Suppressor macrophage treated with lipopolysaccharide for 1 hour (primary cell): Measurements from ENCODE around the gene SLC22A1.
A peak's percentile ranks its signal among the peaks of the same experiment; 100 is the strongest.
"Not testable (repeated sequence)": the region's sequence is repeated elsewhere in the genome, so short reads cannot be mapped to it uniquely, and the experiment has no call there.

Experiments
- DNase-seq, 3 donors: peaks; one replicate each; pipeline ENCODE4 v3.0.0-alpha.2; 2020 to 2022

SLC22A1 gene

DNA sequence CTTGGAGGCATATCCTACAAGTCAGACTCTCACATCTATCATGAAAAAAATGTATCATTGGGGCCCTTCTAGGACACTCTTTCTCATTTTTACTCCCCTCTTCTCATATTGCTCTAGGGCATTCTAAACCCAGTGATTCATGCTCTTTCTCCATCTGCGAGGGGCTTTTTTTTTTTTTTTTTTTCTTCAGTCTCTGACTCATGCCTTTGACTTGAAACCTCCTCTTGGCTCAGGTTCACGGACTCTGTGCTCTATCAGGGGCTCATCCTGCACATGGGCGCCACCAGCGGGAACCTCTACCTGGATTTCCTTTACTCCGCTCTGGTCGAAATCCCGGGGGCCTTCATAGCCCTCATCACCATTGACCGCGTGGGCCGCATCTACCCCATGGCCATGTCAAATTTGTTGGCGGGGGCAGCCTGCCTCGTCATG lies 17.8 kb downstream of the SLC22A1 start:
- no peak for DNase-seq

DNA sequence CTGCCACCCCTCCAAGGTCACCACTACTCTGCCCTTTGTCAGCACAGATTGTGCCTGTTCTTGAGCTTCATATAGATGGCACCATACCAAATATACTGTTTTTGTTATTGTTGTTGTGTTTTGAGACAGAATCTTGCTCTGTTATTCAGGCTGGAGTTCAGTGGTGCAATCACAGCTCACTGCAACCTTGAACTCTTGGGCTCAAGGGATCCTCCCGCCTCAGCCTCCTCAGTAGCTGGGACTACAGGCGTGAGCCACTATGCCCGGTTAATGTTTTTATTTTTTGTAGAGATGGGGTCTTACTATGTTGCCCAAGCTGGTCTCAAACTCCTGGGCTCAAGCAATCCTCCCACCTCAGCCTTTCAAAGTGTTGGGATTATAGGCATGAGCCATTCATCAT lies 18.9 kb downstream of the SLC22A1 start:
- not testable (repeated sequence) for DNase-seq

GRCh38 chr6:160141001-160141726 lies 19.5 kb downstream of the SLC22A1 start:
- DNase-seq = no peak

DNA sequence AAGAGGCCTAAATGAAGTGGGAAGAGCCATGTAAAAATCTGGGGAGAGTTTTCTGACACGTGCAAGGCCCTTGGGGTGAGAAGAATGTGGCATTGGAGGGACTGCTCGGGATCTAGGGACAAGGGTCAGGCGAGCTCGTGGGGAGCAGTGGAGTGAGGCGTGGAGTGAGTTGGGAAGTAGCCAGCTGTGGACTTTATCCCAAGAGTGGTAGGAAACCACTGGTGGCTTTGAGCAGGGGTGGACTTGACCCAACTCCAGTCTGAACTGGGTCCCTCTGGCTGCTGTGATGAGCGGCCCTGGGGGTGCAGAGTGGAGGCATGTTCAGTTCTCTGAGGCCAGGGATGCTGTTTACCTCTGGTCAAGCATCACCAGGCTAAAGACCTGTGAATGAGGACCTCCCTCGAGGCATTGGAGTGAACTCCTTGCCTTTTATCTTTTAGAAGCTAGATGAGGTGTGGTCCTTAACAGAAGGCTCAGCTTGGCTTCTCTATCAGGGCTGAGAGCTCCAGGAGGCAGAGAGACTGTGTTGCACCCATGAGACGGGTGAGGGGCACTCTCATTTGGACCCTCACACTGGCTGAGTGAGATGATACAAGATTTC lies 20.6 kb downstream of the SLC22A1 start:
- no peak for DNase-seq

DNA sequence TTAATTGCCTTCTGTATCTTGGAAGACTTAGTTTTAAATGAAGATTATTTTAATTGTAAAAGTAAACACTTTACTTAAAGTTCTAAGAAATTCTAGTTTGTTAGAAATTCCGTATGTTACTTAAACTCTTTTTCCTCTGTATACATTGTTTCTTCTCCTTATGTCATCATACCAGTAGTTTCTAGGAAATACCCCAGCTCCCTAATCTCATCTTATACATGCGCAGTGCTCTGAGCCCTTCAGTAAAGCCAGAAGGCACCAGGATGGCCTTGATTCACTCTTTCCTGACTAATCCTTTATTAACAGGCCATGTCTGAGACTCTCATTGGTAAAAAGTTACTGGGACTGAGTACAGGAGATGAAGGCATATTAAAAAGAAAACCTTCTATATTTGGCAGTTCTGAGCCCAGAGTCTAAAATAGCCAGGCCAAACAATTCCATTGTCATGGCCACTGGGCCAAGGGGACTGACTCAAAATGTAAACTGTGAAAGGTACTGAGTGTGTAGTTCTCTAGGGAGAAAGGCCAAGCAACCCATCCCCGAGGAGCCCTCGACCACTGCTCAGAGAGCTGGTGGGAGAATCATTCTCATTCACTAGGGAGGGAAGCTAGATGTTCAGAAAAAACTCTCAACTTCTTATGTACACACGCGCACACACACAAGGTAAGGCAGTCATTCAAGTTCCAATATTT lies 25.0 kb downstream of the SLC22A1 start:
- DNase-seq = no peak

DNA sequence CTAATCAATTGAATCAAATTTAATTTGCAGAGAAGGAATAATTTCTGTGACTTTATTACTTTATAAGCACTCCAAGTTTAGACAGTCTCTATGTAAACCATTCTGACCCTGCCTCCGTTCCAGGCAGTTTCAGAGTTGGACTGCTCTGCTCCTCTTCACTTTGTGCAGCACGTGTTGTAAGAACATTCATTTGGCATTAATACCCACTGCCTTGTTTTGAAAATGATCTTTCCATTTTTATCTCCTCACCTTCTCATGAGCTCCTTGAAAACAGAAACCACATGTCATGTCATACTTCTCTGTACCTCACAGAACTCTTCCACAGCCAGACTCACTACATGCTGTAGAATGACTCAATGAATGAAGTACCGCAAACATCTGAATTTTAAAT lies 25.5 kb downstream of the SLC22A1 start:
- no peak for DNase-seq

GRCh38 chr6:160154471-160154870 lies 32.9 kb downstream of the SLC22A1 start:
- no peak for DNase-seq

DNA sequence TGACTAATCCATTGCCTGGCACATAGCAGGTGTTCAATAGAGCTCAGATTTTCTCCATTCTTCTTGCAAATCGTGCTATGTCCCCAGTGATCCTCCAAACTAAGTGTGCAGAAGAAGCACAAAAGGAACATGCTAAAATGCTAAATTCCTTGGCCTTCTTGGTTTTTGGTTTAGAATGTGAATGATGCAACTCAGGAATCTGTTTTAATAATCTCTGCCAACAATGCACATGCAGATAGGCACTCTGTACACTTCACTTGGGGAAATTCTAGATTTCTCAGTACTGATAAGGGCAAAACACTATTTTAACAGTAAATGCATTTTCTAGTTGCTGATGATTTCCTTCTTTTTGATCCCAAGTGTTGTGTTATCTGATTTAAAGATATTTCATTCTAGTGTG lies 35.2 kb downstream of the SLC22A1 start:
- no peak for DNase-seq

GRCh38 chr6:160160450-160160849 lies 38.8 kb downstream of the SLC22A1 start:
- DNase-seq = no peak

GRCh38 chr6:160160929-160161646 lies 39.5 kb downstream of the SLC22A1 start:
- DNase-seq = peak in 2 of 3 donors; percentile 15 to 34

DNA sequence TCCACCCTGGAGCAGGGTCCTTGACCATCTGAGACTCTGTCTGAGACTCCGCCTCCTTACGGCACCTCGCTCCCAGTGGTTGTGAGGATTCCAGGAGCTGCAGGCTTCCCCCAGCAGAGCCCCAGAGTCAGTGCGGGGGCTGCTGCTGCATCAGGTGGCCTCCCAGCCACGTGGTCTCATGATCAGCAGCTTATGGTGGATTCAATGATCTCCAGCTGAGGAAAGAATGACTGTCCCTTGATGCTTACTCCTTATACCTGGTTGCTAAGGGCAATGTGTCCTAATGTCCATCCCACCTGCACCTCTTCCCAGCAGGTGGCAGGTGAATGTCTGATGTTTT lies 40.0 kb downstream of the SLC22A1 start:
- no peak for DNase-seq

DNA sequence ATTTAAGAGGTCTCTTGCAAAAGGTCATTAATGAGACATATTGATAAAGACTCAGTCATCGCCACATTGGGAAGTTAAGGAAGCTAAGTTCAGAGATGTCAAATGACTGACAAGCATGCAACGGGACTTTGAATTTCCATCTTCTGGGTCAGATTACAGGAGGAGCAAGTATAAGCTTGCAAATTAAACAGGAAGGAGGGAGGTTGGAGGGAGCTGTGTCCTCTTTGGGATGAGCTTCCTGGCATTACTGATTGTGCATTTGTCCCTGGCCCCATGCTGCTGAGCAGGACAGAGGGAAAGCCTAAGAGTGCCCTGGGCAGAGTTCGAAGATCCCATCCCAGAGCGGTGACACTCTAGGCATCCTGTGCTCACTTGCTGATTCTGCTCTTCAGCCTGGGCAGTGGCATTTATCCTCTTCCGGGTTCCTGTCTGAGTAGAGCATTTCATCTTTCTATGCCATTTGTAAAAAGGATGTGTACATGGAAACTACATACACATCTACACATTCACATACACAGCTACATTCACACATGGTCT lies 40.5 kb downstream of the SLC22A1 start:
- no peak for DNase-seq

DNA sequence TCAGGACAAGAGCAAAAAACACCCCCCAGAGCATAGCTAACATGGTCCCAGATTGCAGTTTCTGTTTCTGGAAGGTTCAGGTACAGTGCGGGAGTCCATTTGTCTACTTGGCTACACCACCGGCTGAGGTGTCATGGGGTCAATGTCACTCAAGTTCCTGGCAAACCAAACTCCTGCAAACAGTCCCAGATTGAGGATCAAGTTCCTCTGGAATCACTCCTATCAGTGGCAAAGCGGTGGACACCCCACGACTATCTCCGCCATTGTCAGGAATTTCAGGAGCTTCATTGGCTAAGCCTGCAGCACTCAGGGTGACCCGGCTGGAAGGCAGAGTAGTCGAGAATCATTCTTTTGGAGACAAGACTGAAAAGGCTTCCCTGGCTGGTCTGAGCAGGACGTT lies 41.8 kb downstream of the SLC22A1 start:
- no peak for DNase-seq

GRCh38 chr6:160163912-160164311 lies 42.3 kb downstream of the SLC22A1 start:
- DNase-seq = no peak

GRCh38 chr6:160165928-160166327 lies 44.3 kb downstream of the SLC22A1 start:
- DNase-seq = not testable (repeated sequence)

DNA sequence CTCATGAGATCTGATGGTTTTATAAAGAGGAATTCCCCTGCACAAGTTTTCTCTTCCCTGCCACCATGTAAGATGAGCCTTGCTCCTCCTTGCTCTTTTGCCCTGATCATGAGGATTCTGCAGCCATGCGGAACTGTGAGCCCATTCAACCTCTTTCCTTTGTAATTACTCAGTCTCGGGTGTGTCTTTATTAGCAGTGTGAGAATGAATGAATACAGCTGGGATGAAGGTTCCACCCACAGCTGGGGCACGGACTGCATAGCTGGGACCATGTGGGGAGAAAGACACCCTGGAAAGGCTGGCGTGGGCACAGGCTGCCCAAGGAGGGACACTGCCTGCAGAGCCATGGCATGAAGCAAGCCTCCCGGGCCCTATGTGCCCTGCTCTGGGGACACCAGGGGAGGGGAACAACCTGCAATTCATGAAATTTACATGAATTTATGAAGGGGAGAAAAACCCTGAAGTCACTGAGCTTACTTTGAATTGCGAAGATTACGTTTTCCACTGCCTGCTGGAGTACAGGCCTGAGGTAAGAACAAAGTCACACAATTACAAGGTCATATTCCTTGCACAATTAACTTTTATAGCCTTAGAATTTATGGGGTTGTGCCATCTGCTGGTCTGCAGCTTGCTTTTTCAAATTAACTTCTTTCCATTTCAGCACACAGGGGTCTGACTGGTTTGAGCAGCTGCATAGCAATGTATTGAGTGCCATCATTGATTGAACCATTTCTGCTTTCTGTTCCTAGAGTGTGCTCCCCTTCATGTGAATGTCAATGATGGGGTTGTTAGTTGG lies 46.2 kb downstream of the SLC22A1 start:
- DNase-seq = no peak

- no peak for DNase-seq
Measured at GRCh38 chr6:160170018-160170680, 48.5 kb downstream of the SLC22A1 start.

DNA sequence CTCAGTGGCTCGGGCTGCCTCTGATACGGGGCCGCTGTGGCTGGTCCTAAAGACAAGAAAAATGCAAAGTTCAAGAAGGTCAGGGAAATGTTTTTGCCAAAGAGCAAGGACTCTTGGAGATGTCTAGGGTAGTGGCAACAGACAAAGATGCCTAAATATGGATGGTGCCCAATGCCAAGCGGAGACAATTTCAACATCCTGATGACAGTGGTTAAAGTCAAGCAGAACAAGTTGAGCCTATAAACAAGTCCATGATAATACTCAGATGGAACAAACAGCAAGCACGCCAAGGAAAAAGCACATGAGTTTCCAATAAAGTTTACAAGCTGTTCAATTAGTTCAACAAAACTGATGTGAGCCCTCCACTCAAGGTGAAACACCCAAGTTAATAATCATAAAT lies 51.1 kb downstream of the SLC22A1 start:
- DNase-seq = no peak

DNA sequence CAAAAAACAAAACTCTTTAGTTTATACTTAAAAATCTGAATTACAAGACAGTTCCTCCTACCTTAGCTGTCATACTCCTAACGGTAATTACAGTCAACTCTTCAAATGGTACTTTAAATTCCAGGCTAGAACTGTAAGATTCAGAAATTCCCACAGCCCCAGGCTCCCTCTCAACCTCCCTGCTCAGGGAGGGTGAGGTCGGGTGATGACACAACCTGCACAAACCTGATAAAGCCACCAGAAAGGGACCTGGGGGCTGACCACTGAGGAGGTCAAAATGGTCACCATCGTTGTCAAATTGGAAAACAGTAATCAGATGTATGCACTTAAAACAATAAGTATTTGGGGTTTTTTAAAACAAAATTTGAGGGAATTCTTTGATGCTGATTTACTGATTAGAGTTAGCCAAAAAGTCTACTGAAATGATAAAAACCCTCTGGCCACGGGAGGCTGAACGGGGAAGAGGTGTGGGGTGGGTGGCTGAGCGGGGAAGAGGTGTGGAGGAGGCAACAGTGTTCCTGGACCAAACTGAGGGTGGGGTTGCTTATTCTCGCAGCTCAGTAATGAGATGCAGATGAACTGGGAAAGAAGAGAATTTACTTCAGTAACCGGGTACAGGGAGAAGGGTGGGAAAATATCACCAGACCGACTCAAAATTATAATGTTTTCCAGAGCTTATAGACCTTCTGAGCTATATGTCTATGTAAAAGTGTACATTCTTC lies 52.4 kb downstream of the SLC22A1 start:
- no peak for DNase-seq

GRCh38 chr6:160174681-160175080 lies 53.1 kb downstream of the SLC22A1 start:
- no peak for DNase-seq

- DNase-seq = no peak
Measured at GRCh38 chr6:160177220-160177619, 55.6 kb downstream of the SLC22A1 start.
